ENCODE data around the gene RSPH10B.
"Not testable (repeated sequence)": the region's sequence is repeated elsewhere in the genome, so short reads cannot be mapped to it uniquely, and the experiment has no call there.

The RSPH10B gene

GRCh38 chr7:5970347-5970911 is at the start of gene RSPH10B:
Gene RSPH10B, minus strand, starts transcription at chr7:5970689. Its CDS starts 3,573 bp downstream, at chr7:5967116.
- DNase-seq (ENCODE audit: low read depth, low spot score): not testable (repeated sequence)

- no peak for DNase-seq (ENCODE audit: low read depth, low spot score)
Observed at GRCh38 chr7:6016653-6016966, 46.1 kb upstream of the RSPH10B start.

GRCh38 chr7:6015917-6016652 is 45.6 kb upstream of the RSPH10B start:
- no peak for DNase-seq (ENCODE audit: low read depth, low spot score)

GRCh38 chr7:6012355-6013104 is 42.0 kb upstream of the RSPH10B start:
- DNase-seq (ENCODE audit: low read depth, low spot score): no peak

GRCh38 chr7:6011541-6011940 is 41.1 kb upstream of the RSPH10B start:
- DNase-seq (ENCODE audit: low read depth, low spot score): no peak

- DNase-seq (ENCODE audit: low read depth, low spot score): not testable (repeated sequence)
Observed at GRCh38 chr7:6010370-6010769, 39.9 kb upstream of the RSPH10B start.

GRCh38 chr7:6008668-6009611 is 38.5 kb upstream of the RSPH10B start, which contains the start of the genes AIMP2 and PMS2:
Gene AIMP2, plus strand, starts transcription at chr7:6009272. Its CDS starts 92 bp downstream, at chr7:6009364.
Gene PMS2, minus strand, starts transcription at chr7:6009049. Its CDS starts 30 bp downstream, at chr7:6009019.
- DNase-seq (ENCODE audit: low read depth, low spot score): peak; percentile 95

GRCh38 chr7:6007835-6008590 is 37.5 kb upstream of the RSPH10B start:
- not testable (repeated sequence) for DNase-seq (ENCODE audit: low read depth, low spot score)

- DNase-seq (ENCODE audit: low read depth, low spot score): no peak
Observed at GRCh38 chr7:6007386-6007785, 36.9 kb upstream of the RSPH10B start.

GRCh38 chr7:5997210-5997808 is 26.8 kb upstream of the RSPH10B start:
- DNase-seq (ENCODE audit: low read depth, low spot score): no peak

- DNase-seq (ENCODE audit: low read depth, low spot score): not testable (repeated sequence)
Observed at GRCh38 chr7:5987061-5987460, 16.6 kb upstream of the RSPH10B start.

GRCh38 chr7:5979680-5980314 is 9.3 kb upstream of the RSPH10B start:
- DNase-seq (ENCODE audit: low read depth, low spot score): not testable (repeated sequence)

- DNase-seq (ENCODE audit: low read depth, low spot score): not testable (repeated sequence)
Observed at GRCh38 chr7:5973580-5973979, 3.1 kb upstream of the RSPH10B start.

- not testable (repeated sequence) for DNase-seq (ENCODE audit: low read depth, low spot score)
Observed at GRCh38 chr7:5963810-5964209, 6.7 kb downstream of the RSPH10B start.

- not testable (repeated sequence) for DNase-seq (ENCODE audit: low read depth, low spot score)
Observed at GRCh38 chr7:5963205-5963604, 7.3 kb downstream of the RSPH10B start.

- DNase-seq (ENCODE audit: low read depth, low spot score): not testable (repeated sequence)
Observed at GRCh38 chr7:5934945-5935450, 35.5 kb downstream of the RSPH10B start.

- DNase-seq (ENCODE audit: low read depth, low spot score): not testable (repeated sequence)
Observed at GRCh38 chr7:5931905-5932644, 38.4 kb downstream of the RSPH10B start.

GRCh38 chr7:5931250-5931649 is 39.2 kb downstream of the RSPH10B start:
- DNase-seq (ENCODE audit: low read depth, low spot score): not testable (repeated sequence)

- DNase-seq (ENCODE audit: low read depth, low spot score): not testable (repeated sequence)
Observed at GRCh38 chr7:5930290-5930689, 40.2 kb downstream of the RSPH10B start.
